Mucosa of descending colon (tissue), 3 donors: Measurements from ENCODE around the gene EIF4E3. TPM values are rescaled to one million over a fixed set of nuclear protein-coding genes. Genes with fewer than 3 reads are reported as not detected.

Experiments
- ATAC-seq: fragments of 200-7000 bp; cut with Tn5 transposase; one replicate; pipeline ENCODE4 v1.9.1; 2020; ENCODE audit warnings: mild to moderate bottlenecking, moderate library complexity
- DNase-seq, 3 donors: peaks; one replicate each; pipeline ENCODE4 v3.0.0-alpha.2; 2020
- H3K36me3 ChIP-seq: fragments of 200-600 bp; one replicate; pipeline ENCODE4 v1.8.0; 2021; ENCODE audit warnings: low read depth, mild to moderate bottlenecking
- H3K4me1 ChIP-seq: fragments of 200-600 bp; one replicate; pipeline ENCODE4 v1.8.0; 2021; ENCODE audit warnings: low read depth, mild to moderate bottlenecking
- H3K4me3 ChIP-seq: fragments of 200-600 bp; one replicate; pipeline ENCODE4 v1.8.0; 2021; ENCODE audit warnings: mild to moderate bottlenecking
- H3K9me3 ChIP-seq: fragments of 200-600 bp; one replicate; pipeline ENCODE4 v1.8.0; 2021; ENCODE audit warnings: mild to moderate bottlenecking
- CTCF ChIP-seq: fragments of 200-600 bp; IDR thresholded peaks from one replicate; pipeline ENCODE4 v1.8.0; 2022; ENCODE audit warnings: antibody characterized with exemption, mild to moderate bottlenecking
- intact Hi-C, 2 donors: fragments of 100-400 bp; cut with DNase I in 1 of 2; cut with micrococcal nuclease in 1 of 2; formaldehyde crosslinking; loops; one replicate each; pipeline versions ENCODE4 v1.11.0 to v1.11.1; 2022; cut with DNase I, micrococcal nuclease
- total RNA-seq, 3 donors: library from RNA; stranded (reverse); fragmentation: NEBNext Ultra II Directional in 2 of 3; extraction: Animal tissue kit (Norgen Biotek cat#: 25700) in 2 of 3; gene quantifications; one replicate each; pipeline versions ENCODE4 v1.2.1 to v1.2.4, GENCODE V29; 2021 to 2023
- donor health status: DM: no; HTN: no; CAD: no; lungs with moderate emphysema.
- donor health status: DM: no; HTN: no; CAD: no.
- donor health status: DM: no; HTN: yes; CAD: no.

Gene EIF4E3
- total RNA-seq, 3 donors from 2014 or later: 40.6 to 57.1 (median 48.4) TPM

- no peaks in the 10 kb centered on the region for H3K4me1 ChIP-seq
- DNase-seq: no peak
- no peak for TF ChIP-seq CTCF
- no peaks in the 10 kb centered on the region for H3K36me3 ChIP-seq
- ATAC-seq: no peak
- H3K4me3 ChIP-seq: no peak overlapping the region
- intact Hi-C loops: no loop called here
- no peaks in the 10 kb centered on the region for H3K9me3 ChIP-seq
Measured at GRCh38 chr3:71759401-71759800, 34.2 kb upstream of the EIF4E3 start.

DNA sequence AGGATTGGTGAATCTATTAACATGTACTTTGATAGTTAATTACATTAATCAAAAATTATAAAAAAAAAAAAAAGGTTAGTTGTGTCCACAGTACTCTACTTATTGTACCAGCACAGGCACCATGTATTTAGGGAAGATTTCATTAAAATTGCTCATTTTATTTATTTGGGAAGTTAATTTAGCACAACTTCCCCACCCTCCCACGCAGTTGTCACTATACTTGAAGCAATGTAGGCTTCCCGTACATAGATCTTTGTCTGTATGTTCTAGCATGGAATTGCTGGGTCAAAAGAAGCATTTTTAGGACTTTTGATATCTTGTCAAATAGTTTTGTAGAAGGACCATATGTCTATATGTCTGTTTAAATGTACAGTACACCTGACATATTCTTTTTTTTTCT lies 32.9 kb upstream of the EIF4E3 start:
- Histone ChIP-seq H3K9me3 (no peaks in the 10 kb centered on the region), H3K36me3 (no peaks in the 10 kb centered on the region), H3K4me1 (peaks cover 1% of the 10 kb centered on the region), H3K4me3 (no peak overlapping the region)
- no peak for DNase-seq
- intact Hi-C loops: no loop called here
- no peak for ATAC-seq
- no peak for TF ChIP-seq CTCF

- Histone ChIP-seq H3K4me3 (no peak overlapping the region), H3K4me1 (peaks cover 2% of the 10 kb centered on the region), H3K36me3 (no peaks in the 10 kb centered on the region), H3K9me3 (no peaks in the 10 kb centered on the region)
- DNase-seq (no peak), ATAC-seq (no peak)
- intact Hi-C loops: no loop called here
- TF ChIP-seq CTCF: no peak
Measured at GRCh38 chr3:71754610-71755253, 29.5 kb upstream of the EIF4E3 start.

DNA sequence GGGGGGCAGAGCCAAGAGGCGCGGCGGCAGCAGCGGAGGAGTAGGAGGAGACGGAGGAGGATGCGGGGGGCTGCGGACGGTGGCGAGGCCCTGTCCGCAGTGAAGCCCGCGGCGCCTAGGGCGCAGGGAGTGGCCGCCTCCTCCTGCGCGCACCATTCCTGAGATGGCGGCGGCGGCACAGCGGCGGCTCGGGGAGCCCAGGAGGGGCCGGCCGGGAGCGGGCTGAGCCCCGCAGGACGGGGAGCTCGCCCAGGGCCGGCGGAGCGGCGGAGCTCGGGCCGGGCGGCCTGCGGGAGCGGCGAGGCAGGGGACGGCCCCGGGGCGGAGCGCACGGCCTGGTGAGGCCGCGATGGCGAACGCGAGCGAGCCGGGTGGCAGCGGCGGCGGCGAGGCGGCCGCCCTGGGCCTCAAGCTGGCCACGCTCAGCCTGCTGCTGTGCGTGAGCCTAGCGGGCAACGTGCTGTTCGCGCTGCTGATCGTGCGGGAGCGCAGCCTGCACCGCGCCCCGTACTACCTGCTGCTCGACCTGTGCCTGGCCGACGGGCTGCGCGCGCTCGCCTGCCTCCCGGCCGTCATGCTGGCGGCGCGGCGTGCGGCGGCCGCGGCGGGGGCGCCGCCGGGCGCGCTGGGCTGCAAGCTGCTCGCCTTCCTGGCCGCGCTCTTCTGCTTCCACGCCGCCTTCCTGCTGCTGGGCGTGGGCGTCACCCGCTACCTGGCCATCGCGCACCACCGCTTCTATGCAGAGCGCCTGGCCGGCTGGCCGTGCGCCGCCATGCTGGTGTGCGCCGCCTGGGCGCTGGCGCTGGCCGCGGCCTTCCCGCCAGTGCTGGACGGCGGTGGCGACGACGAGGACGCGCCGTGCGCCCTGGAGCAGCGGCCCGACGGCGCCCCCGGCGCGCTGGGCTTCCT lies 28.8 kb upstream of the EIF4E3 start, which contains the start of gene GPR27:
TSS of gene GPR27 (plus strand) at position 155 of the 909 bp plus-strand sequence. CDS start at position 350, 195 bp downstream.
- H3K9me3 ChIP-seq: no peaks in the 10 kb centered on the region
- ATAC-seq (peak; percentile 74), DNase-seq (peak in 2 of 3 donors; percentile 12 to 59)
- no peaks in the 10 kb centered on the region for H3K36me3 ChIP-seq
- TF ChIP-seq CTCF: no peak
- peaks cover 2% of the 10 kb centered on the region for H3K4me1 ChIP-seq
- no peak within 1 kb of the TSS for H3K4me3 ChIP-seq
- intact Hi-C loops: no loop called here

DNA sequence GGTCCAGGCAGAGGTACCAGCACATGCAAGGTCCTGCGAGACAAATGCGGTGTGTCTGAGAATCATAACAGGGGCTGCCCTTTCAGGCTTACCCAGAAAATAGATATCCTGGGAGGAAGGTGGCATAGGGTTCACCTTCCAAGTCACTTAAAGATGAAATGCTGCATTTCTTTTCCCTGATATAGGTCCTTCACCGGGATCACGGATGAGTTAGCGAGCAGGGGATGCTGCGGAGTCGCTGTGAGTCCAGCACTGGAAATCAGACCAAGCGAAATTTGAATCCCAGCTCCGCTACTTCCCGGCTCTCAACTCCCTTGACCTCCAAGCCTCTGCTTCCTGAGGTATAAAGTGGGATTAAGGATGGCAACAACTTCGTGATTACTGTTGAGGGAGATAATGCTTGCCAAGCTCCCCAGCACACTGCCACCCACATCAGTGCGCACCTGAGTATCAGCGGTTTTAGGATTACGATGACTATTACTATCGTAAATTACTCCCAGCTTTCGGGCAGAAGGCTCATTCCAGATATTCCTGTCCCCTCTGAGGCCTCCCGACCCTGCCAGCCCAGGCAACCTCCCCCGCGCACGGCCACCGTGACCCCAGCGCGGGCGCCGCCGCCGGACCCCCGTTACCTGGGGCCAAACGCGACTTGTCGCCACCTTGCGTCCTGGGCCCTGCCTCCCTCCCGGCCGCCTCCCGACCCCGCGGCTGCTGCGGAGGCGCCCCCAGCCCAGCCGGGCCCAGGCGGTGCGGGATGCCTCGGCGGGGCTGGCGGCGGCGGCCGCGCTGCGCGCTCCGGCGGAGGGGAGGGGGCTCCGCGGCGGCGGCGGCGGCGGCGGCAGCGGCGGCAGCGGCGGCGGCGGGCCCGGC lies 27.9 kb upstream of the EIF4E3 start:
- ATAC-seq (no peak), DNase-seq (no peak)
- TF ChIP-seq CTCF: no peak
- Histone ChIP-seq H3K4me3 (no peak overlapping the region), H3K4me1 (peaks cover 2% of the 10 kb centered on the region), H3K36me3 (no peaks in the 10 kb centered on the region), H3K9me3 (no peaks in the 10 kb centered on the region)
- intact Hi-C loops: no loop called here
